Endothelial cell of umbilical vein (primary cell): Measurements from ENCODE around the gene SH3BGRL2. TPM values are rescaled to one million over a fixed set of nuclear protein-coding genes. Genes with fewer than 3 reads are reported as not detected.

Source experiments
- BruUV-seq: library from RNA; stranded (reverse); fragments of 400-500 nt; replicated peaks from 2 replicates; lab custom pipeline; 2021; lab: Mats Ljungman, UMichigan
- CTCF ChIA-PET: fragments of 300-600, 350-600 bp; sonication (Branson Sonifier 250); formaldehyde crosslinking; loops from one replicate; lab custom pipeline; 2021; ENCODE audit warnings: antibody characterized with exemption, inconsistent platforms; lab: Charles Lee
- POLR2A ChIA-PET: fragments of 300-600, 350-600 bp; sonication (Branson Sonifier 250); formaldehyde crosslinking; loops from one replicate; lab custom pipeline; 2021; ENCODE audit warnings: antibody characterized with exemption, inconsistent platforms; lab: Charles Lee
- DNase-seq: peaks from one replicate; pipeline ENCODE4 v3.0.0-alpha.2; 2011; ENCODE audit warnings: low read depth, low spot score
- FAIRE-seq: peaks from 2 replicates; lab custom pipeline; 2011; peaks lifted over from hg19 to GRCh38; lab: Jason Lieb, UNC
- H2AFZ ChIP-seq: 2 replicates; pipeline ENCODE4 v1.6.0; 2012; ENCODE audit warnings: low read depth, low read length, control low read depth, inconsistent platforms
- H3K27ac ChIP-seq: 2 replicates; pipeline ENCODE4 v1.5.1; 2011; ENCODE audit warnings: low read depth, mild to moderate bottlenecking, control low read depth, low read length, moderate library complexity; ENCODE audit not compliant: insufficient read depth
- H3K27me3 ChIP-seq, 2 experiments: 2 replicates each; pipeline versions ENCODE4 v1.6.0 to v1.6.1; 2011; ENCODE audit warnings: low read length in 2 of 2, mixed read lengths in 1 of 2; ENCODE audit not compliant: control insufficient read depth in 2 of 2, insufficient read depth in 2 of 2
- H3K36me3 ChIP-seq, 2 experiments: 2 replicates in 1 of 2; 3 replicates in 1 of 2; pipeline ENCODE4 v1.5.1; 2011; ENCODE audit warnings: low read length in 2 of 2, mild to moderate bottlenecking in 1 of 2, moderate library complexity in 1 of 2; ENCODE audit not compliant: control insufficient read depth in 2 of 2, insufficient read depth in 2 of 2; ENCODE audit errors: extremely low read depth in 1 of 2
- H3K4me1 ChIP-seq: 3 replicates; pipeline ENCODE4 v1.5.1; 2011; ENCODE audit warnings: mild to moderate bottlenecking, low read length; ENCODE audit not compliant: control insufficient read depth, insufficient read depth; ENCODE audit errors: extremely low read depth
- H3K4me2 ChIP-seq: 2 replicates; pipeline ENCODE4 v1.6.1; 2011; ENCODE audit warnings: low read length, control low read depth, mixed read lengths; ENCODE audit not compliant: insufficient read depth
- H3K4me3 ChIP-seq, 3 experiments: fragments of 200-600 bp in 1 of 3; sonication (generic), shearing (Covaris generic) in 1 of 3; replicated peaks in 1 of 3; 2 replicates each; pipeline ENCODE4 v1.5.1; 2011 to 2016; ENCODE audit warnings: control low read depth in 3 of 3, low read length in 3 of 3, mild to moderate bottlenecking in 2 of 3, inconsistent platforms in 1 of 3, low read depth in 1 of 3, moderate library complexity in 1 of 3; ENCODE audit not compliant: insufficient read depth in 1 of 3
- H3K79me2 ChIP-seq: 2 replicates; pipeline ENCODE4 v1.6.0; 2012; ENCODE audit warnings: low read length, inconsistent platforms; ENCODE audit not compliant: control insufficient read depth, insufficient read depth
- H3K9ac ChIP-seq: replicated peaks from 2 replicates; pipeline ENCODE3; 2011; ENCODE audit warnings: low read length, control low read depth; ENCODE audit not compliant: insufficient read depth; ENCODE audit errors: extremely low read depth
- H3K9me1 ChIP-seq: replicated peaks from 3 replicates; pipeline ENCODE4 v1.6.0; 2011; ENCODE audit warnings: mild to moderate bottlenecking, low read length; ENCODE audit not compliant: control insufficient read depth, insufficient read depth; ENCODE audit errors: extremely low read depth
- H3K9me3 ChIP-seq: replicated peaks from 2 replicates; pipeline ENCODE4 v1.5.1; 2012; ENCODE audit warnings: low read length, inconsistent platforms; ENCODE audit not compliant: control insufficient read depth, insufficient read depth
- H4K20me1 ChIP-seq: replicated peaks from 2 replicates; pipeline ENCODE3; 2011; ENCODE audit warnings: mild to moderate bottlenecking, low read length; ENCODE audit not compliant: control insufficient read depth, insufficient read depth; ENCODE audit errors: extremely low read depth
- EZH2 ChIP-seq: IDR thresholded peaks from 2 replicates; pipeline ENCODE4 v1.6.1; 2012; ENCODE audit warnings: borderline replicate concordance, low read depth, mild to moderate bottlenecking, moderate library complexity, low read length, inconsistent platforms; ENCODE audit not compliant: severe bottlenecking
- FOS ChIP-seq: IDR thresholded peaks from 2 replicates; pipeline ENCODE4 v1.6.1; 2011; ENCODE audit warnings: mild to moderate bottlenecking, low read length, moderate library complexity, borderline replicate concordance; ENCODE audit not compliant: insufficient read depth
- GATA2 ChIP-seq: IDR thresholded peaks from 2 replicates; pipeline ENCODE4 v1.7.0; 2011; ENCODE audit warnings: low read depth, mild to moderate bottlenecking, moderate library complexity, mixed read lengths, low read length; ENCODE audit not compliant: insufficient read length, insufficient read depth
- JUN ChIP-seq: IDR thresholded peaks from 2 replicates; pipeline ENCODE4 v1.6.1; 2011; ENCODE audit warnings: borderline replicate concordance, low read depth; ENCODE audit not compliant: insufficient read length, insufficient read depth
- MYC ChIP-seq: IDR thresholded peaks from one replicate; pipeline ENCODE4 v1.6.1; 2011; ENCODE audit warnings: mild to moderate bottlenecking, low read depth, low read length
- POLR2A ChIP-seq: IDR thresholded peaks from 2 replicates; pipeline ENCODE4 v1.6.1; 2012; ENCODE audit warnings: low read depth, mild to moderate bottlenecking, control low read depth, low read length
- POLR2AphosphoS5 ChIP-seq: IDR thresholded peaks from 2 replicates; pipeline ENCODE4 v1.6.1; 2012; ENCODE audit warnings: low read depth, mild to moderate bottlenecking, control low read depth, low read length, moderate library complexity; ENCODE audit not compliant: insufficient read depth
- dilution Hi-C: fragments of 300-500 bp; cut with MboI; formaldehyde crosslinking; loops from one replicate; pipeline ENCODE4 v1.15.0; 2019; ENCODE audit warnings: low sequenced_read_pairs; ENCODE audit not compliant: extremely low pct_ligation_motif_present
- intact Hi-C: fragments of 100-400 bp; cut with micrococcal nuclease; formaldehyde crosslinking; loops from one replicate; pipeline ENCODE4 v1.10.0; 2022
- polyA plus RNA-seq, 4 experiments: library from polyadenylated mRNA; depleted of rRNA in 3 of 4; stranded (reverse) in 3 of 4; unstranded in 1 of 4; fragments of >200 nt; gene quantifications; 2 replicates each; pipeline versions ENCODE4 v1.2.1 to v1.2.3, GENCODE V29; 2011 to 2012; ENCODE audit warnings: missing spikeins in 1 of 4
- total RNA-seq: library from RNA; stranded (reverse); gene quantifications from 2 replicates; pipeline ENCODE4 v1.2.3, GENCODE V29; 2021
- TF ChIP-seq, protein P1 (sequence below), 2 donors: IDR thresholded peaks; 1 replicate in 1 of 2; 2 replicates in 1 of 2; pipeline ENCODE4 v1.5.1; 2011; ENCODE audit warnings: low read length in 2 of 2, mild to moderate bottlenecking in 2 of 2, moderate library complexity in 2 of 2, control low read depth in 1 of 2, inconsistent platforms in 1 of 2, low read depth in 1 of 2; ENCODE audit not compliant: insufficient read depth in 1 of 2; ENCODE audit errors: extremely low read depth in 1 of 2
- TF ChIP-seq, protein P2 (sequence below): IDR thresholded peaks from 2 replicates; pipeline ENCODE4 v1.6.1; 2011; ENCODE audit not compliant: insufficient read depth, insufficient read length

The SH3BGRL2 gene
- total and polyA plus RNA-seq, 2 donors (not counting 3 experiments of a cell fraction or from before 2014, with no cell fraction given): 3.2 to 10.7 TPM

DNA sequence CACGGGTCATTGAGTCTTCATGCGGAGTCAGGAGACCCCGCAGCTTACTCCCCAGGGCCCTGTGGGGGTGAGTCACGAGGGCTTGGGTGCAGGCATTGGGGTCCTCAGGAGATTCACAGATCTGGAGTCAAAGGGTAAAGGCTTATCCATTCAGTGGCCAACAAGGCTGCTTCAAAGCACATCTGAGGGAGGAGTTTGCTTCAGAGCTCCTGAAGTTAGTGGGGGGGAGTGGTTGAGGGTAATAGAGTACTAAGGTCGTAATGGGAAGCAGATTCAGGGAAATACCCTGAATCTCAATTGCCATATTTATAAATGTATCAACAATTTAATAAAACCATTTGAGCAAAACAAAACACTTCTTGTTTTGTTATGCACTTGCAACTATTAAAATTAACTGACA is 37.3 kb downstream of the SH3BGRL2 start:
- no peaks in the 10 kb centered on the region for H3K27me3 ChIP-seq
- no peaks in the 10 kb centered on the region for H4K20me1 ChIP-seq
- H2AFZ ChIP-seq: no peak overlapping the region
- DNase-seq: no peak
- no peak for FAIRE-seq
- peaks cover 8% of the 10 kb centered on the region for H3K79me2 ChIP-seq
- no peaks in the 10 kb centered on the region for H3K9me3 ChIP-seq
- H3K9me1 ChIP-seq: no peaks in the 10 kb centered on the region
- TF ChIP-seq MYC: no peak
- TF ChIP-seq POLR2A: no peak
- TF ChIP-seq GATA2: no peak
- no peak for TF ChIP-seq FOS
- TF ChIP-seq, protein P1, sequence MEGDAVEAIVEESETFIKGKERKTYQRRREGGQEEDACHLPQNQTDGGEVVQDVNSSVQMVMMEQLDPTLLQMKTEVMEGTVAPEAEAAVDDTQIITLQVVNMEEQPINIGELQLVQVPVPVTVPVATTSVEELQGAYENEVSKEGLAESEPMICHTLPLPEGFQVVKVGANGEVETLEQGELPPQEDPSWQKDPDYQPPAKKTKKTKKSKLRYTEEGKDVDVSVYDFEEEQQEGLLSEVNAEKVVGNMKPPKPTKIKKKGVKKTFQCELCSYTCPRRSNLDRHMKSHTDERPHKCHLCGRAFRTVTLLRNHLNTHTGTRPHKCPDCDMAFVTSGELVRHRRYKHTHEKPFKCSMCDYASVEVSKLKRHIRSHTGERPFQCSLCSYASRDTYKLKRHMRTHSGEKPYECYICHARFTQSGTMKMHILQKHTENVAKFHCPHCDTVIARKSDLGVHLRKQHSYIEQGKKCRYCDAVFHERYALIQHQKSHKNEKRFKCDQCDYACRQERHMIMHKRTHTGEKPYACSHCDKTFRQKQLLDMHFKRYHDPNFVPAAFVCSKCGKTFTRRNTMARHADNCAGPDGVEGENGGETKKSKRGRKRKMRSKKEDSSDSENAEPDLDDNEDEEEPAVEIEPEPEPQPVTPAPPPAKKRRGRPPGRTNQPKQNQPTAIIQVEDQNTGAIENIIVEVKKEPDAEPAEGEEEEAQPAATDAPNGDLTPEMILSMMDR (IDR thresholded peaks at IDR 0.05; ENCODE audit: extremely low read depth in 1 of 2, insufficient read depth in 1 of 2, low read depth in 1 of 2, low read length in 2 of 2): no peak
- TF ChIP-seq EZH2: no peak
- TF ChIP-seq JUN: no peak
- TF ChIP-seq POLR2AphosphoS5: no peak
- TF ChIP-seq, protein P2, sequence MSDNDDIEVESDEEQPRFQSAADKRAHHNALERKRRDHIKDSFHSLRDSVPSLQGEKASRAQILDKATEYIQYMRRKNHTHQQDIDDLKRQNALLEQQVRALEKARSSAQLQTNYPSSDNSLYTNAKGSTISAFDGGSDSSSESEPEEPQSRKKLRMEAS: no peak
- CTCF ChIA-PET: no interaction called here
- POLR2A ChIA-PET: no interaction called here
- BruUV-seq: no TSS peak
- no peak overlapping the region for H3K4me2 ChIP-seq
- intact Hi-C loops (no loop called here), dilution Hi-C loops (no loop called here)
- H3K27ac ChIP-seq: no peak overlapping the region
- H3K36me3 ChIP-seq: no peaks in the 10 kb centered on the region
- H3K4me1 ChIP-seq: peaks cover 29% of the 10 kb centered on the region
- H3K4me3 ChIP-seq: no peak overlapping the region
- H3K9ac ChIP-seq: no peak overlapping the region
